Neural cell (in vitro differentiated cells): ENCODE measurements around the gene SH3RF1.

Experiments
- CTCF ChIP-seq: fragments of 450-650 bp; IDR thresholded peaks from 2 replicates; pipeline ENCODE4 v1.5.1; 2014; ENCODE audit warnings: antibody characterized with exemption, mild to moderate bottlenecking, moderate library complexity; ENCODE audit not compliant: poor library complexity, severe bottlenecking
- EP300 ChIP-seq: fragments of 450-650 bp; conservative IDR thresholded peaks from 2 replicates; pipeline ENCODE4 v1.6.1; 2014; ENCODE audit warnings: antibody characterized with exemption, mild to moderate bottlenecking, moderate library complexity; ENCODE audit not compliant: poor library complexity, severe bottlenecking
- EZH2 ChIP-seq: fragments of 200-600, 300-800 bp; shearing (Covaris generic), sonication (generic); IDR thresholded peaks from 2 replicates; pipeline ENCODE4 v1.6.1; 2014; ENCODE audit warnings: antibody characterized with exemption, low read length, borderline replicate concordance, mild to moderate bottlenecking; ENCODE audit not compliant: insufficient read depth, poor library complexity, severe bottlenecking
- POLR2AphosphoS5 ChIP-seq: IDR thresholded peaks from 2 replicates; pipeline ENCODE4 v1.6.1; 2012
- RAD21 ChIP-seq: fragments of 450-650 bp; conservative IDR thresholded peaks from 2 replicates; pipeline ENCODE4 v1.6.1; 2014; ENCODE audit warnings: antibody characterized with exemption, mild to moderate bottlenecking, moderate library complexity
- SMC3 ChIP-seq: fragments of 450-650 bp; conservative IDR thresholded peaks from 2 replicates; pipeline ENCODE4 v1.6.1; 2014; ENCODE audit warnings: antibody characterized with exemption, mild to moderate bottlenecking, moderate library complexity; ENCODE audit not compliant: poor library complexity
- TAF1 ChIP-seq: IDR thresholded peaks from 2 replicates; pipeline ENCODE4 v1.6.1; 2012; ENCODE audit warnings: low read depth

GRCh38 chr4:169051761-169052593 lies 218.8 kb downstream of the SH3RF1 start:
- TF ChIP-seq CTCF, result no peak
- TF ChIP-seq TAF1, result no peak
- TF ChIP-seq POLR2AphosphoS5, result no peak
- no peak for TF ChIP-seq RAD21
- TF ChIP-seq SMC3, result no peak
- TF ChIP-seq EZH2, result no peak
- TF ChIP-seq EP300, result no peak
